CD4-positive, alpha-beta T cell treated with Interleukin-2 at 100 ng/mL for 4 hours (primary cell): ENCODE data around the gene BTG4.

Experiments used
- DNase-seq: peaks from one replicate; pipeline ENCODE4 v3.0.0-alpha.2; 2020; ENCODE audit warnings: low spot score

Gene BTG4

GRCh38 chr11:111537336-111537860 lies 25.2 kb upstream of the BTG4 start:
- no peak for DNase-seq

- DNase-seq, result no peak
These were observed 23.1 kb upstream of the BTG4 start for GRCh38 chr11:111535281-111535680.

GRCh38 chr11:111532365-111532709 lies 20.2 kb upstream of the BTG4 start:
- no peak for DNase-seq

- peak; percentile 44 for DNase-seq
These were observed 19.6 kb upstream of the BTG4 start for GRCh38 chr11:111531687-111532364.

GRCh38 chr11:111531136-111531535 lies 18.9 kb upstream of the BTG4 start:
- DNase-seq, result no peak

- DNase-seq, result no peak
These were observed 17.9 kb upstream of the BTG4 start for GRCh38 chr11:111530091-111530490.

- DNase-seq, result peak; percentile 18
These were observed 16.4 kb upstream of the BTG4 start for GRCh38 chr11:111528557-111528956.

- DNase-seq, result no peak
These were observed 15.1 kb upstream of the BTG4 start for GRCh38 chr11:111527279-111527678.

GRCh38 chr11:111526501-111526900 lies 14.3 kb upstream of the BTG4 start:
- DNase-seq, result no peak

- DNase-seq, result no peak
These were observed 13.3 kb upstream of the BTG4 start for GRCh38 chr11:111525456-111525855.

GRCh38 chr11:111524056-111524455 lies 11.9 kb upstream of the BTG4 start:
- no peak for DNase-seq

GRCh38 chr11:111523343-111523742 lies 11.2 kb upstream of the BTG4 start:
- DNase-seq, result no peak

- DNase-seq, result no peak
These were observed 10.2 kb upstream of the BTG4 start for GRCh38 chr11:111522426-111522825.

GRCh38 chr11:111521135-111521534 lies 8.9 kb upstream of the BTG4 start:
- DNase-seq, result no peak

- DNase-seq, result no peak
These were observed 8.4 kb upstream of the BTG4 start for GRCh38 chr11:111520560-111520959.

- DNase-seq, result no peak
These were observed 6.5 kb upstream of the BTG4 start for GRCh38 chr11:111518668-111519067.

- DNase-seq, result no peak
These were observed 3.4 kb upstream of the BTG4 start for GRCh38 chr11:111515591-111515990.

GRCh38 chr11:111514216-111515031 lies 2.2 kb upstream of the BTG4 start, which contains the start of gene HOATZ:
Gene HOATZ, plus strand, starts transcription at chr11:111514778. Its CDS starts 7 bp downstream, at chr11:111514785.
- DNase-seq, result no peak

GRCh38 chr11:111513240-111513605 lies 1.0 kb upstream of the BTG4 start:
- DNase-seq, result no peak

GRCh38 chr11:111510311-111510710 lies 1.9 kb downstream of the BTG4 start:
- DNase-seq, result no peak

- DNase-seq, result no peak
These were observed 9.6 kb downstream of the BTG4 start for GRCh38 chr11:111502611-111503010.

GRCh38 chr11:111500481-111500880 lies 11.7 kb downstream of the BTG4 start:
- no peak for DNase-seq

GRCh38 chr11:111499483-111499882 lies 12.7 kb downstream of the BTG4 start:
- no peak for DNase-seq
